ENCODE results near the gene PMS1.
"Not testable (repeated sequence)": the region's sequence is repeated elsewhere in the genome, so short reads cannot be mapped to it uniquely, and the experiment has no call there.

- not testable (repeated sequence) for TF ChIP-seq ZBTB9 (CRISPR knock-in tag; IDR thresholded peaks at IDR 0.05); KLF13 (tag; IDR thresholded peaks at IDR 0.05; ENCODE audit: borderline replicate concordance, low read depth); TBP (optimal IDR thresholded peaks at IDR 0.05; ENCODE audit: low read depth, low read length); ZNF764 (CRISPR knock-in tag; IDR thresholded peaks at IDR 0.05; ENCODE audit: low read depth); CUX1 (CRISPR knock-in tag; IDR thresholded peaks at IDR 0.05); NR2C2 (CRISPR knock-in tag; IDR thresholded peaks at IDR 0.05); NR2C2 (tag; IDR thresholded peaks at IDR 0.05); NFE2 (IDR thresholded peaks at IDR 0.05; ENCODE audit: low read depth); ZBTB2 (IDR thresholded peaks at IDR 0.05); GATAD2A (IDR thresholded peaks at IDR 0.05); PKNOX1 (IDR thresholded peaks at IDR 0.05); DLX4 (CRISPR knock-in tag; IDR thresholded peaks at IDR 0.05); ZFP36 (IDR thresholded peaks at IDR 0.05; ENCODE audit: low read depth, low read length, partially characterized antibody)
- TF ChIP-seq, protein P1, sequence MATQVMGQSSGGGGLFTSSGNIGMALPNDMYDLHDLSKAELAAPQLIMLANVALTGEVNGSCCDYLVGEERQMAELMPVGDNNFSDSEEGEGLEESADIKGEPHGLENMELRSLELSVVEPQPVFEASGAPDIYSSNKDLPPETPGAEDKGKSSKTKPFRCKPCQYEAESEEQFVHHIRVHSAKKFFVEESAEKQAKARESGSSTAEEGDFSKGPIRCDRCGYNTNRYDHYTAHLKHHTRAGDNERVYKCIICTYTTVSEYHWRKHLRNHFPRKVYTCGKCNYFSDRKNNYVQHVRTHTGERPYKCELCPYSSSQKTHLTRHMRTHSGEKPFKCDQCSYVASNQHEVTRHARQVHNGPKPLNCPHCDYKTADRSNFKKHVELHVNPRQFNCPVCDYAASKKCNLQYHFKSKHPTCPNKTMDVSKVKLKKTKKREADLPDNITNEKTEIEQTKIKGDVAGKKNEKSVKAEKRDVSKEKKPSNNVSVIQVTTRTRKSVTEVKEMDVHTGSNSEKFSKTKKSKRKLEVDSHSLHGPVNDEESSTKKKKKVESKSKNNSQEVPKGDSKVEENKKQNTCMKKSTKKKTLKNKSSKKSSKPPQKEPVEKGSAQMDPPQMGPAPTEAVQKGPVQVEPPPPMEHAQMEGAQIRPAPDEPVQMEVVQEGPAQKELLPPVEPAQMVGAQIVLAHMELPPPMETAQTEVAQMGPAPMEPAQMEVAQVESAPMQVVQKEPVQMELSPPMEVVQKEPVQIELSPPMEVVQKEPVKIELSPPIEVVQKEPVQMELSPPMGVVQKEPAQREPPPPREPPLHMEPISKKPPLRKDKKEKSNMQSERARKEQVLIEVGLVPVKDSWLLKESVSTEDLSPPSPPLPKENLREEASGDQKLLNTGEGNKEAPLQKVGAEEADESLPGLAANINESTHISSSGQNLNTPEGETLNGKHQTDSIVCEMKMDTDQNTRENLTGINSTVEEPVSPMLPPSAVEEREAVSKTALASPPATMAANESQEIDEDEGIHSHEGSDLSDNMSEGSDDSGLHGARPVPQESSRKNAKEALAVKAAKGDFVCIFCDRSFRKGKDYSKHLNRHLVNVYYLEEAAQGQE (IDR thresholded peaks at IDR 0.05; ENCODE audit: borderline replicate concordance): not testable (repeated sequence)
- TF ChIP-seq, protein P1 (CRISPR knock-in tag; IDR thresholded peaks at IDR 0.05; ENCODE audit: low read depth): not testable (repeated sequence)
Measured at GRCh38 chr2:189892546-189893294, 108.5 kb downstream of the PMS1 start.
